NCI-H446 treated with DMSO at 0.1 percent for 48 hours (cell line): ENCODE measurements around the gene LMNTD1.

Experiments used
- DNase-seq: peaks from one replicate; lab custom pipeline; 2025; lab: John Stamatoyannopoulos, UW

LMNTD1 gene

DNA sequence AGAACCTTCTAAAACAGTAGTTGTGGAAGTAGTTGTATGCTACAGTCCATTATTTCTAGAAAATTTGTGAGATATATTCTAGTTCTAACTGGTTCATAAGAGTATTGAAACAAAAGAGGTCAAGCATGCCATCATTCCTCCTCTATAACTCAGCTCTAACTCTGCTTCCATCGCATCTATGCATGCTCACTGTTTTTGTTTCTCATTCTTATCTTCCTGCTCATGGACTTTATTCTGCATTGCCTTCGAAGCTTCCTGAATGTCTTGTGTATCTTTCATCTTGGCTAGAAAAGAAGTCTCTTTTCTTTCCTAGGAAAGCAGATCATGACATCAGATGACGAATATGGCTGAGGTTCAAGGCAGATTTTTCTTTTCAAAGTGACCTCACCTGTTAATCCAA is 402 bp downstream of the LMNTD1 start:
- no peak for DNase-seq

DNA sequence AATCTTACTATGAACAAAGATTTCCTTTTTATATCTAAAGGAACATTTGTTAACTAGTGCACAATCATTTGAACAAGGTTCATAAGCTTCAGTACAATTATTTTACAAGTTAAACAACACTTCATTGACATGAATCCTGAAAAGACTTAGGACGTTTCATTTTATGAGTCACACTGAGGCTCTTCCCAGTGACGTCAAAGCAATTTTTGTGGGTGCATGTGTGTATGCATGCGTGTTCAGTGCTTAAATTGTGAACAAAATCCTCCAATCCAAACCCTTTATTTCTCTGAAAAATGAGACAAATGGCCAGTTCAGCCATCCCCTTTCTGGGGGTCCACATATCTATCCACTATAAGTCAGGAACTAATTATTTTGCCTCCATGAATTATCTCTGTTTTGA is 2.9 kb downstream of the LMNTD1 start:
- no peak for DNase-seq

DNA sequence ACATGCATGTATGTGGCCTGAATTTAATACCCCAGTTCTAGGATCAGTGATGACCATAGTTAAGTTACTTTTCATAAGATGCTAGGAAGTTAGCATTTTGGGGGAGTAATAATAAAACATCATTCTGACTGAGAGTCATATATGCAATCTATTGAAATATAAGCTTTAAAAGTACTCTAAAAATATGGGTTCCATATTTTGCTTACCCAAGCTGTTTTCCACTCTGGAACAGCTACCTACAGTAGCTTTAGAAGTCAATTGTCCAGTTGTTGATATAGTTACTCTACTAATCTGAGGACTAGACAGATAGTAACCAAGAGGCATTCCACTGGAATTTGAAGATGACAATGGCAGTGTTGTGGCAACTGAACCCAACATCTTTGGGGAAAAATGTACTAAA is 4.0 kb downstream of the LMNTD1 start:
- no peak for DNase-seq

DNA sequence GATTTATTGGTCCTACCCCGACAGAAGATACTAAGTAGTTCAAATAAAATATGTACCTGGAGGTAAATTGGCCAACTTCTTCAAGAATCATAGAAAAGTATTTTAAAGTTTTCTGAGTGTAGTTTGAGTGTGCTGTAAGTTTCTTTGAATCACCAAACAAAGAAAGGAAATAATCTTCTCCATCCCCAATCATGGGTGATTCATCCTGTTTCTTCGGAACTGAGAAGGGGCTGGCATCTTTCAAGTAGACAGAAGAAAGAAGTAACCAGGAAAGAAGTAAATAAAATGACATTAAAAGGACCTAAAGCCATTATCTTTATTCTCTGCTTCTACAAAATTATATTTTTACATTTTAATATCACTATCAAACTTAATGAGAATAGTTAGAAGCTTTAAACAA is 6.8 kb downstream of the LMNTD1 start:
- DNase-seq: no peak

DNA sequence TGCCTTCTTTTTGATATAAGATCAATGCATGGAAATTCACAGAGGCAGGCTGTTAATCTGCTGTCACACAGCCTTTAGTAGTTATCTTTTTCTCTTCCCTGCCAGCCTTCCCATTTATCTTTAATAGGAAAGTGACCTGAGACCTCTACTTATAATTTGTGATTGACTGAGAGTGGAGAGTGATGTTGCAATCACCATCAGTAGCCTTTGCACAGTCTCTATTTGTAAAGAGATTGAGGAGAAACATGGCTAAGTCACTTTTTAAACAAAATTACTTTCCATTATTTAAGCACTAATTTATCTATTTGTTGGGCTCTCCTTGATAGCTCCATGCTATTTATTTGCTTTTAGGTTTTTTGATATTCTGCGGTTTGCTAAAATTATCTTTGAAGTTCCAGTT is 19.9 kb downstream of the LMNTD1 start:
- DNase-seq: no peak

DNA sequence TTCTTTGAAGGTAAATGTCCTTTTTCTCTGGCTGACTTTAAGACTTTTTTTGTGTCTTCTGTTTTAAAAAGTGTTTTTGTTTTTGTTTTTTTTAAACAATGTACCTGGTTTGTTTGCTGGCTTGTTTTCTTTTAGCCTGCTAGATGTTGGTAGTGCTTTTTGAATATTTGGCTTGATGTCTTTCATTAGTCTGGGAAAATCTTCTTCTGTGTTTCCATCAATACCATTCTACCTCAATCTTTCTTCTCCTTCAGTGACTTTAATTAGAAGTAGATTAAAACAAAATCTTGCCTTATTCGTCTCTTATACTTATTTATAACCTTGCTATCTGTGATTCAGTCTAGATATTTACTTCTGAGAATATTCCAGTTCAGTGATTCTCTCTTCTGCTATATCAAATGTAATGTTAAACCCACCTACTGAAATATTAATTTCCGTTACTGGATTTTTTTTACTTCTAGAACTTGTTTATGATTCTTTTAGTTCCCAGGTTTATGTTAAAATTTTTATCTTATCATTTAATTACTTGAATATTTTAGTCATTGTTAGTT is 21.5 kb downstream of the LMNTD1 start:
- DNase-seq: no peak

DNA sequence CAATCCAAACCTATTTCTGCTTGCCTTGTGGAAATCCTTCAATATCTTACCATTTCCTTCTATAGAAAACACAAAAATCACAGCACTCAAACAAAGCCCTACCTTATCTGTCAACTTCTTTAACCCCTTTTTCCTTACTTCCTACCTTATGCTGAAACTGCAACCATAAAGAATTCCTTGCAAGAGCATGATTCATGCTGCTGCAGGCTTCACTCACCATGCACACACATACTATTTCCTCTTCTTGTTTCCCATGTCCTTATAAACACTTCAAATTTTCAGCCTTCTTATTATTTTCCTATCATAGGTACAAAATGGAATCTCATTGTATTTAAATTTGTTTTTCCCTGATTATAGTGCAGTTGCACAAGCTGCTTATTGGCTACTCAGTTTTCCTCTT is 23.3 kb downstream of the LMNTD1 start:
- DNase-seq: no peak

DNA sequence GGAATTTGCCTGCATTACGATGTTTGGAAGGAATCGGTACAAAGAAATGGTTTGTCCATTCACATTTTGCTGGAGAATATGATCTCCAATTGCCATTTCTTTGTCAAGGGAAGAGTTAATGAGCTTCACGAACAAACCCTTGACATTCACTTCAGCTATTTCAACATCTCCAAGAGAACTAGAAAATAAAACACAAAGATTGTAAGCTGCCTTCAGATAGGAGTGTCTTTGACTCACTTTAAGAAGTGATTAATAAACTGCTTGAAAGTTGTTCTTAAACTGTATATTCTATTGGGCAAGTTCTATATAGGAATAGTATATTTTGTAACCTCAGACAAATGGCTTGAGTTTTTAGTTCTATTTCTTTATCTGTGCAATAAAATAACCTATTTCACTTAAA is 26.3 kb downstream of the LMNTD1 start:
- DNase-seq: no peak

DNA sequence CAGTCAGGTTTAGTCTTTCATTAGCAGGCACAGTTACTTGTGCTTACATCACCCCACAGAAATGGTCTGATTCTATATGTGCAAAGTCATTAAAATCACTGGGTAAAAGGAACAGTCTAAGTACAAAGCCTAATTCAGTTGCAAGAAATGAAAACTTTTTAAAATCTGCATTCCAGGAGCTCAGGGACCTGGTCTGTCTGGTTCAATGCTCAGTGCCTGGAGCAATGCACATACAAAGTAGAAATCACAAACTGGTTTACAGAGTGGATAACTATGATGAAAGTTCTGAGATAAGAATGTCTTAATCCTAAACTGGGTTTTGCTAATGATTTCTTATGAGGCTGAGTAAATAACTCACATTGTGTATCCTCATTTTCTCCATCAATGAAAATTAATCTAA is 28.7 kb downstream of the LMNTD1 start:
- no peak for DNase-seq

DNA sequence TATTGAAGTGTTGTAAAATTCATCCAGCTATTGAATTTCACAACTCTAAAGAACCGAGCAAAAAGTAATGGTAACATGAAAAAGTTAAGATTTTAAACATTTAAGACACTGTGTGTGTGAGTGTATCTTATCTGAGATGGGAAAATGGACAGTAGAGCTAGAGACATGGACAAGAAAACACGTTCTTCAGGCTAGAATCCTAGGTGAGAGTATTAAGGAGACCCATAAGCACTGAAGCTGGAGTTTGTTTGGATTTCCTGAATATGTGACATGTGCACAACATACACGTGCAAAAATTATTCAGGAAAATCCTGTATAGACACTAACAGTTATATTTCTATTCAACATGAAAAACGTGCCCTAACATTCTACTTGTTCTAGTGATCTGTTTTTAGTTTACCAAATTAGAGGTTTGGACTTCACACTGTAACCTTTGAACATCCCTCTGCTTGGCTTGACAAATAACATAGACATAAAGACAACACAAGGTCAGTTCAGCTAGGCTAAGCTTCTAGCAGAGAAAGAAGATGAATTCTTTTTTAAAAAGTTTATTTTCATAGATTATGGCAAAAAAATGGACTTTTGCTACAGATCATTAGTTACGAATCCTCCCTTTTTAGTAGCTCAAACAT is 31.3 kb downstream of the LMNTD1 start:
- DNase-seq: no peak

DNA sequence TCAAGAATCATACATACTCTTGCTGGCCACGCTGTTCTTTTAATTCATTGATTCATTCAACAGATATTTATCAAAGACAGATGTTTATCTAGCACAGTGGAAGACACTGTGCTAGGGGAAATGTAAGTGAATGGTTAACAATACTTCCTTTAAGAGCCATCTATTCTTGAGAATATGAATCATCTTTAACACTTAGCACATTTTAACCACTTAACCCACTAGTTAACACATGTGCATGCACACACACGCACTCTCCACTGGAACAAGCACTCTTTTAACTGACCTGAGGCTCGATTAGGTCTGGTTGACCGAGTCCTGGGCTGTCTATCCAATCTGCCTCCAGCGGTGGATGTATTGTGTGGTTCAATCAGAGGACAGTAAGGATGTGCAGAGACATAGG is 34.6 kb downstream of the LMNTD1 start:
- no peak for DNase-seq

DNA sequence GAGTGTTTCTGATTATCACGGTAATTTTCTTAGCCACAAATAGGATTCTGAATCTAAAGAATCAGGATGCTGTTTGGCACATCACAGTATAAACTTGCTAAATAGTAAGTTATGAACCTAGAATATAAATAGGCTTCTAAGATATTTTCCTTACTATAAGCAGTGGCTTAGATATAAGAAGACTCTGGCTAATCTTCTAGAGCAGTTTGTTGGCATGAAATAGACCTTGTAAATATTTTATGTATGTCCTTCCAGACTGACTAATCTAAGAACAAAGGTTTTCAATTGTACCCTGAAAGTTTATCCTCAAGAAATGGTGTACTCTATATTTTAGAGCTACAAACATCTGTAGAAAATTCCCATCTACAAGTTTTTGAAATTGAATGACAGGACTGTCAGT is 48.3 kb downstream of the LMNTD1 start:
- DNase-seq: no peak

DNA sequence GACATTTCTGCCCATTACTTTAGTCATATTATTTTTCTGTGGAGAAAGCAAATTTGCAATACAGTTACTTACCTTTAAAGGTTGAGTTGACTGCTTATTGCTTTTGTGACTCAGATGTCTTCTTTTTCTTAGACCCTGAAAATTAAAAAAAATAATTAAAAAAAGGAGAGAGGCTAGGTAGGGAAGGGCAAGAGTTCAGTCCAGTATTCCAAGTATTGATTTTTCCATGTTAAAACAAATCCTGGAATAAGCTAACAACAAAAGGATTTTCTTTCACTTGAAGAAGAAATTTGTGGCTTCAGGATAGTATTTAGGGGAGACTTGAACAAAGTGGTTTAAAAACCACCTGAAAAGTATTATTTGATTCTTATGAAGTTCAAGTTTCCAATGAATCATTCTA is 49.4 kb downstream of the LMNTD1 start:
- no peak for DNase-seq

DNA sequence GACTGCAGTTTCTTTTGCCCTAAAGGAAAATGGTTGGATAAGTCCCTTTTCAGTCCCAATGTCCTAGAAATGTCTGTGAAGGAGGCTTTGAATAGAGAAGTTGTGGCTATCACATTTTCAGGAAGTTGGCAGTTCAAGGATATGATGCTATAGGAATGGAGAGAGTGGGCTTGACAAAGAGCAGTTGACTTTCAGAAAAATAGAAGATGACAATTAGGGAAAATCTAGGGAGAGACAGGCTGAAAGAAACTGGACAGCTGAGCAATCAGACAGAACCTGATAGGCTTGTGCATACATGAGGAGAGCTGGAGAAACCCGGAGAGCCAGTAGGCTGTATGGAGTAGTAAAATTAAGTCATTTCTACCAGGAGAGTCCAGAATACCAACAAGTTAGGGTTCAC is 50.5 kb downstream of the LMNTD1 start:
- DNase-seq: no peak

DNA sequence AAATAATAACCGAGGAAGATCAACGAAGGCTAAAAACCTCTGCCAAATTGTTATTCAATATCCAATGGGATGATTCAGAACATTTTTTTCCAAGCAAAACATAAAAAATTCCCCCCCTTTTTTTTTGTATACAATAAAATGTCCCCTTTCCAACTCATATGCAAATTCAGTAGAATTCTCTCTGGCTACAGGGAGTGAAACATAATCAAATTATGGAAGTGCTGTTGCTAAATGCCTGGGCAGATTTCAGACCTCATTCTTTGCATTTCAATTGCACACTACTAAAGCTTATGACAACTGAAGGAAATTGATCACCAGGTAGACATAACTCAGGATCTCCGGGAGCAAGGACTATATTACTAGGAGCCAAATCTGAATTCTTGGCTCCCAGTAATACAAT is 51.0 kb downstream of the LMNTD1 start:
- DNase-seq: no peak

DNA sequence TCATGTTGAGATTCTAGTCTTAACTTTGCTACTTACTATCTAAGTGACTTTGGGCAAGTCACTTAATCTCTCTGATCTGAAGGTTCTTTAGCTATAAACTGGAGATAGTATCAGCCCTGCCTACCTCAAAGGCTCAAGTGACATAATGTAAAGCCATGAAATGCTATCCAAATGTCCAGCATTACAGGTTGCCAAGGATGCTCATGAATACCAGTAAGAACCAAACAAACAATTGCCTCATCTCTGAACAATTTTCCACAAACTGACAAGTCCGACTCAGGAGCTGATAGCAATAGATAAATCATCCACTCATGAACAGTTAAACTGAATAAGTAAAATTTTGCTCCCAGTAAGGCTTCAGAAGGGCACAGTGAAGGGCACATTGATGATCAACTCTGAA is 51.5 kb downstream of the LMNTD1 start:
- no peak for DNase-seq

DNA sequence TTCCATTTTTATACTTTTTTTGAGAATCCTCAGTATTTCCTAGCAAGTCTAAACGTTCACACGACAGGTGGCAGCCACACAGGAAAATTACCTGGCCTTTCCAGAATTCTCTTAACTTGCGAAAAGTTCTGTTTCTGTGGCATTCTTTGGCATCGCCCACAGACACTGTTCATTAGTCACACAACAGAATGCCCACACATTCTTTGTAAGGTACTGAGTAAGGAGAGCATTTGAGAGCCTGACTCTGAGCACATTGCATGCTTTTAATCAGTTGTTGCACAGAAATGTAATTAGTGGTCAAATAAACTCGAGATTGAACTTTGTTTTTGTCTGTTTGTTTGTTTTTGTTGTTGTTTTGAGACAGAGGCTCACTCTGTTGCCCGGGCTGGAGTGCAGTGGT is 52.4 kb downstream of the LMNTD1 start:
- DNase-seq: no peak

DNA sequence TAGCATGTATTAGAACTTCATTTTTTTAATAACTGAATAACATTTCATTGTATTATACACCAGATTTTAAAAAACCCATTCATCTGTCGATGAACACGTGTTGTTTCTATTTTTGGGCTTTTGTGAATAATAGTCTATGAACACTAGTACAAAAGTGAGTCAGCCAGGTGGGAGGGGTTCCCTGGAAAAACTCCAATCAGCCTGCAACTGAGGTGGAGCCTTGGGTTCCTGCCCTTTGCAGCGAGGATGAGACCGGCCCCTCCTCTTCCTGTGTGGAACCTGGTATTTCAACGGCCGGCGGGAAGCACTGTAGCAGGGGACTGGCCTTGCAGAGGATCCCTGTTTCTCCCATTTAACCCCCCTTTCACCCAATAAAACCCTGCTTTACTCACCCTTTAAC is 56.1 kb downstream of the LMNTD1 start:
- no peak for DNase-seq

DNA sequence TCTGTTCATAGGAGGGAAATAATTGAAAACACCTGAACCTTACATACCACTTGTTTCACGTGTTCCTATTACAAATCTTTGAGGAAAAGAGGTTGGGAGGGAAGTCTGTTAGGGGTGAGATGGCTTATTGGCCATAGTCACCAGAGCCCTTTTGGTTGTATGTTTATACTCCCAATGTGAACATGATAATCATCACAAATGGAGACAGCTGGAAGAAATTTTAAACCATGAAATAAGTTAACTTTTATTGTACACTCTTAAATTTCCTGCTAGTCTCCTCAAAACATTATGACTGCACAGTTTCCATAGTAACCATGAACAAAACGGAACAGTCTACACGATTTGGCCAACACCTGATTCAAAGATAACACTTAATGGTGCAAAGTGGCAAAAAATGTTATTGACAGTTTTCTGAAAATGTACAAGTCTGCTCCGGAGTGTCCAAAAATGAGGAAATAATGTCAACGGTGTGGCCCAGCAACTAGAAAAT is 56.9 kb downstream of the LMNTD1 start:
- DNase-seq: no peak

DNA sequence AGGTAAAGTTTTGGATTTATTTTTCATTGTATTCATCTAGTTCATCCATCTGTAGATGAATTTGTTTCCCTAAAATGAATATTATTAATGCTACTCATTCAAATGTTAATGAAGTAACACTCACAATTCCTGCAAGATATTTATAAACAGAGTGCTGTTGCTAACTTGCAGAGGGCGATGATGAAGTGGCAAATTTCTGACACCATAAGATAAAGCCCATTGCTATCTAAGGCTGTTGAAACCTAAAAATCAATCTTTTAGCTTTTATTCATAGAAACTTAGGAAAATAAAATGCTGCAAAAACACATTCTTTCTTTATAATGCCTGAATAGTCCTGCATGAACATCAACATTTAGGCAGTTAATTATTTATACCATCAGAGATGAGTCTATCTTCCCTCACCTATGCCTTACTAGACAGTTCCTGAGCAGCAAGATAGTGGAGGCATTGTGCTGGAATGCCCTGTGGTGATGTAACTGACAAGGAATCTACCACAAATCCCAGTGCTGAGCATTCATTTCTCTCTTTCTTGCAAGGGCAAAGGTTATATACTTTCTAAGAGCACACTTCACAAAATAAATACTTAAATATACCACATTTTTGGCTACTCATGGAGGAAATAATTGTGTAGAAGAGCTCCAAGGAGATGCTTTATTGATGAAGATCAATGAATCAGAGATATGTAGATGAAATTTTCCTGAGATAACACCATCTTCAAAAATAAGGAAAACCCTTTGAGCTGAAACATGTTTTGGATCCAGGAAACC is 57.6 kb downstream of the LMNTD1 start:
- DNase-seq: no peak

DNA sequence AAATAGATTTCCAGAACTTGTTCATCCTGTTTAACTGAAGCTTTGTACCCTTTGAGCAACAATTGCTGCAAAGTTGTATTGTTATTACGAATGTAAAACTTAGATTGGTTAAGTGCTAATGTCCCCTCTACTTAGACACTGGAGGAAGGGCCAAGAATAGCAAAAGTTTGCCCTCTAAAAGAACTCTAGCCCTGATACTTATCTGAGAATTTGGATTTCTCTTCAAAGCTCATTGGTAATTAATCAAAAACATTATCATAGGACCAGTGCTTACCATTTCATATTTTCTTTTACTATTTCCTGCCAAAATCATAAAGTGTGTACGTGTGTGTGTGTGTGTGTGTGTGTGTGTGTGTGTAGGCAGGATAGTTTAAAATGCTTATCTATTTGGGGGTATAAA is 58.2 kb downstream of the LMNTD1 start:
- no peak for DNase-seq

DNA sequence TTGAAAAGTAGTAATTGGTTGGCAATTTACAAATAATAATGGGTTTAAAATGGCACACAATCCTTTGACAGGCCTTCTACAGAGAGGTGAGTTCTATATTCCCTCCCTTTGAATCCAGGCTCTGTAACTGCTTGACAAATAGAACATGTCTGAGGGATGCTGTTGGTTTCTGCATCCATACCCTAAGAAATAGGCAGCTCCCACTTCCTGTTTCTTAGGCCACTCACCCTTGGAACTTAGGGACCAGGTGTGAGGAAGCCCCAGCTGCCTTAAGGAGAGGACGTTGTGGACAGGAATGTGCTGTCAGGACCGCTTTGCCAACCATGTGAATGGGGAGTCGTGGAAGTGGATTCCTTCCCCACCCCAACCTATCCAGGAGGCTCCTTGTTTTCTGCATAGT is 59.4 kb downstream of the LMNTD1 start:
- no peak for DNase-seq
